ENCODE results near the gene WDR86.

DNA sequence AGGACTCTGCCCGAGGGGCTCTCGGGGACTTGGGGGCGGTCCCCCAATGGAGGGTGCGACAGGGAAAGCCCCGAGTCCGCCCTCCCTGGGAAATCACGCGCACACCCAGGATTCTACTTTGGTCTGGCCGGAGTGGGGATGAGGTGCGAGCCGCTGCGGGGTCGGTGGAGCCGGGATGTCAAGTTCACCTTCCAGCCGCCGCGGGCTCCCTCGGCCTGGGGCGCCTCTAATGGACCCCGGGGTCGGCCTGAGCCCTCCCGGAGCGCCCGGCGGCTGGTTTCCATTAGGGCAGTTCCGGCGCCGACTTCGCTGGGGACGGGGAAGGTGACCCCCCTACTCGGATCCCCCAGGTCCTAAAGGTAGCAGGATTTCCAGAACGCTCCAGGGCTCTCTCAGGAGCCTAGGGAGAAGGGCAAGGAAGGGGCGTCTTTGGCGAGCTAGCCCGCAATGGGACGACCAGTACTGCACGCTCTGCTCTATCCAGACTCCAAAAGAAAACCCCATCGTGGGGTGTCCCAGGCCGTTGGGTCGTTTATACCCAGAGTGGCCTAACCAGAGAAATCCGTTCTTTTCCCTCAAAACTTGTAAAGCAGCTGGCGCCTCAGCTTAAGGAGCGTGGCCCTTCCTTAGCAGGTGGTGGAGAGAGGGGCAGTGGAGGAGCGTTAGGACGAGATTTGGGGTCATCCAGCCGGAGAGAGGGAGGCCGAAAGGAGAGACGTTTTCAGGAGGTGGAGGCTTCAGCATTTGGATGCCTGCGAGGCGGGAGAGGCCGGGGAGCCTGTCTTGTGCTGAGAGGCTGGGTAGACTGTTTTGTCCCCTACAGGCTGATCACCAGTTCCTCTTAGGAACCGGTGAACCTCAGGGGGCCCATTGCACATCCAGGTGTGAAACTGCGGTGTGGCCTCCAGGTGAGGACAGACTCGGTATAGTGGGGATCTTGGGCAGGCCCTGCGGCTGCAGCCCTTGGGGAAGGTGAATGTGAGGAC is 860 bp upstream of the WDR86 start:
- TF ChIP-seq POLR2AphosphoS5 (IDR thresholded peaks at IDR 0.05) = no peak
- no peak for TF ChIP-seq CTCF (IDR thresholded peaks at IDR 0.05)
- no peak for TF ChIP-seq POLR2A (IDR thresholded peaks at IDR 0.05; ENCODE audit: low read depth)
- TF ChIP-seq EP300 (IDR thresholded peaks at IDR 0.05) = no peak

All from esophagus muscularis mucosa (tissue), 4 donors.